COR-L47 (cell line): ENCODE results near the gene LTA4H.
A peak's percentile ranks its signal among the peaks of the same experiment; 100 is the strongest.

ENCODE experiments used
- DNase-seq: peaks from one replicate; lab custom pipeline; 2025; lab: John Stamatoyannopoulos, UW

The LTA4H gene

GRCh38 chr12:96057986-96058553, 22.7 kb upstream of the LTA4H start:
- no peak for DNase-seq

GRCh38 chr12:96056646-96057455, 21.5 kb upstream of the LTA4H start:
- DNase-seq, result no peak

- no peak for DNase-seq
These were observed 18.8 kb upstream of the LTA4H start for GRCh38 chr12:96054244-96054610.

- no peak for DNase-seq
These were observed 18.3 kb upstream of the LTA4H start for GRCh38 chr12:96053476-96054243.

GRCh38 chr12:96051756-96052485, 16.5 kb upstream of the LTA4H start:
- DNase-seq, result no peak

- no peak for DNase-seq
These were observed 14.8 kb upstream of the LTA4H start for GRCh38 chr12:96050139-96050538.

GRCh38 chr12:96049101-96049500, 13.7 kb upstream of the LTA4H start:
- no peak for DNase-seq

- no peak for DNase-seq
These were observed 13.1 kb upstream of the LTA4H start for GRCh38 chr12:96048393-96048969.

GRCh38 chr12:96047229-96048211, 12.1 kb upstream of the LTA4H start:
- DNase-seq, result peak; percentile 63

- DNase-seq, result no peak
These were observed 11.3 kb upstream of the LTA4H start for GRCh38 chr12:96046543-96047228.

GRCh38 chr12:96045566-96045965, 10.2 kb upstream of the LTA4H start:
- DNase-seq, result no peak

- DNase-seq, result no peak
These were observed 9.5 kb upstream of the LTA4H start for GRCh38 chr12:96044943-96045290.

- DNase-seq, result no peak
These were observed 8.9 kb upstream of the LTA4H start for GRCh38 chr12:96044017-96044942.

GRCh38 chr12:96041181-96041580, 5.8 kb upstream of the LTA4H start:
- no peak for DNase-seq

- no peak for DNase-seq
These were observed 5.1 kb upstream of the LTA4H start for GRCh38 chr12:96040305-96041133.

- no peak for DNase-seq
These were observed 4.1 kb upstream of the LTA4H start for GRCh38 chr12:96039516-96039915.

GRCh38 chr12:96036765-96037455, 1.5 kb upstream of the LTA4H start:
- no peak for DNase-seq
